ENCODE data around the gene PFDN2. TPM values are rescaled to one million over a fixed set of nuclear protein-coding genes. Genes with fewer than 3 reads are reported as not detected.
"Not testable (repeated sequence)": the region's sequence is repeated elsewhere in the genome, so short reads cannot be mapped to it uniquely, and the experiment has no call there.

PFDN2 gene
- total RNA-seq, 2 donors from 2014 or later = 92.6 to 122 TPM

DNA sequence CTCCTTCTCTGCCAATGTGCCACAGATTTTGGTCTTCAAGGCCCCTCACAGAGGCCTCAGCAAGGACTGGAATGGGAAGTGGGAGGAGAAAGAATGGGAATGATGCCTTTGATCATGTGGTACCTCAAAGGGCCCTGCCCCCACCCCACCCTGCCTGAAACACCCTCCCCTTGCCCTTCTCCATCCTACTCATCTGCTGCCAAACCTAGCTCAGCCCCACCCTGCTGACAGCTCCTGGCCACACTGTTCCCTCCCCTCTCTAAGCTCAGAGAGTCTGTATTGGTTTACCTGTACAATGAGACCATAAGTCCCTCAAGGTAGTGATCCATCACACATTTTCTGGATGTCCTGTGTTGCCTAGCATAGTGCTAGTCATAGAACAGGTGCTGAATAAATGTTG lies 41.4 kb downstream of the PFDN2 start:
- Mint-ChIP-seq H3K4me3 (no peak overlapping the region), H3K36me3 (no peaks in the 10 kb centered on the region), H3K9me3 (no peaks in the 10 kb centered on the region), H3K27me3 (no peaks in the 10 kb centered on the region), H3K27ac (no peak overlapping the region), H3K4me1 (ENCODE audit: low read depth in 2 of 2) (peaks cover 13 to 21% of the 10 kb centered on the region in 2 donors)
- ATAC-seq (no peak), DNase-seq (ENCODE audit: low spot score) (no peak)

DNA sequence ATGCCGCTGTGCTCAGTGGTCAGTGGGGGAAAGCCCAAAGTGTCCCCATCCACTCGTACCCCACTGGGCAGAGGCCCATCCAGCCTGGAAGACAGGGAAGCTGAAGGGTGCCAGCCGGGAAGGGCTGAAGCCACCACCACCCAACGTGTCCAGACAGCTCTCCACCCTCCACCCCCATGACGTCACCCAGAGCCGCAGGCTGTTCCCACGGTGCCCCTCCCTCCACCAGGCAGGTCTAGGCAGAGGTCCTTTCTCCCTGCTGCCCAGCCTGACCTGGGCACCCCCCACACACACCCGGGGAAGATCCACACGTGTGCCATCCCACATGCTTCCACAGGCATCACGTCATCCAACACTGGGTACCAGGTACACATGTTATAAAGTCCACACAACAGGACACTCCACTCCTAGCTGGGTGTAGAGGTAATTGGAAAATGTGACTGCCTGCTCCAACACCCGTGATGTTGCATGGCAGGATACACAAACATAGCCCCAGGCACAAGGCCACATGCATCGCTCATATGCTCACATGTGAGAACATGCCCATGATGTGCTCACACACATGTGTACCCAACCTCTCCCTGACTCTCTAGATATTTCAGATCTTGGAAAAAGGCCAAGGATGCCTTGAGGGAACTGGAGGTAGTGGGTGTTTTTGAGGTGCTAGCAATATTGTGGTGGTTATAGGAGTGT lies 43.0 kb downstream of the PFDN2 start:
- no peaks in the 10 kb centered on the region for H3K36me3 Mint-ChIP-seq
- no peaks in the 10 kb centered on the region for H3K27me3 Mint-ChIP-seq
- no peak for DNase-seq (ENCODE audit: low spot score)
- no peak for ATAC-seq
- H3K27ac Mint-ChIP-seq = peak overlapping the region in 1 of 2 donors; percentile 17
- peaks cover 28% of the 10 kb centered on the region in 2 donors for H3K4me1 Mint-ChIP-seq (ENCODE audit: low read depth in 2 of 2)
- H3K4me3 Mint-ChIP-seq = no peak overlapping the region
- no peaks in the 10 kb centered on the region for H3K9me3 Mint-ChIP-seq

DNA sequence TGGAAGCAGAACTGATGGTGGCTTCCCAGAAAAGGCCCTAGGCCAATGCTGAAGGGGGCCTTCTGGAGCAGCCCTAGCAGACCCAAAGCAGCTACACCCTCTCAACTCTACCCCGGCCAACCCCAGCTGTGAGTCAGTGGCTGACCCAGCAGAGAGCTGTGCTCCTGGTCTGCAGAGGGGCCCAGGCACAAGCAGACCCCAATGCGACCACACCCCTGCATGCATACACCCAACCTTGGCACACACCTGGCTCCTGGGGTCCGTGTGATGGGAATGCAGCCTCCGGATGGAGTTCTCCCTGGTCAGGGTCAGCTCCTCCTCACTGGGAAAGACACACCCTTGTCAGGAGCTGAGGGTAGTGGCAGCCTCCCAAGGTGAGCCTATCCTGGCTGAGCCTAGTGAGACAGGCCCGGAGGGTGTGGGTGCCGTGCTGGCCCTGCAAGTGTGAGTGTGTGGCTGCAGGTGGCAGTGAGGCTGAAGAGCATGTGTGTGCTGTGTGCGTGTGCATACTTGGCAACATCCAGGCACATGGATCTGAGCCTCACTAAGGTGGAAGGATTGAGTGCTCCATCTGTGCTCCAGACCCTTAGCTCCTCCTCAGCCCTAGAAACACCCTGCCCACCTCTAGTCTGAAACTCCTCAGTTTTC lies 44.2 kb downstream of the PFDN2 start:
- ATAC-seq (no peak), DNase-seq (ENCODE audit: low spot score) (no peak)
- H3K27me3 Mint-ChIP-seq = no peaks in the 10 kb centered on the region
- peak overlapping the region in 1 of 2 donors; percentile 17 for H3K27ac Mint-ChIP-seq
- peaks cover 32 to 37% of the 10 kb centered on the region in 2 donors for H3K4me1 Mint-ChIP-seq (ENCODE audit: low read depth in 2 of 2)
- H3K4me3 Mint-ChIP-seq = no peak overlapping the region
- H3K36me3 Mint-ChIP-seq = no peaks in the 10 kb centered on the region
- H3K9me3 Mint-ChIP-seq = no peaks in the 10 kb centered on the region

DNA sequence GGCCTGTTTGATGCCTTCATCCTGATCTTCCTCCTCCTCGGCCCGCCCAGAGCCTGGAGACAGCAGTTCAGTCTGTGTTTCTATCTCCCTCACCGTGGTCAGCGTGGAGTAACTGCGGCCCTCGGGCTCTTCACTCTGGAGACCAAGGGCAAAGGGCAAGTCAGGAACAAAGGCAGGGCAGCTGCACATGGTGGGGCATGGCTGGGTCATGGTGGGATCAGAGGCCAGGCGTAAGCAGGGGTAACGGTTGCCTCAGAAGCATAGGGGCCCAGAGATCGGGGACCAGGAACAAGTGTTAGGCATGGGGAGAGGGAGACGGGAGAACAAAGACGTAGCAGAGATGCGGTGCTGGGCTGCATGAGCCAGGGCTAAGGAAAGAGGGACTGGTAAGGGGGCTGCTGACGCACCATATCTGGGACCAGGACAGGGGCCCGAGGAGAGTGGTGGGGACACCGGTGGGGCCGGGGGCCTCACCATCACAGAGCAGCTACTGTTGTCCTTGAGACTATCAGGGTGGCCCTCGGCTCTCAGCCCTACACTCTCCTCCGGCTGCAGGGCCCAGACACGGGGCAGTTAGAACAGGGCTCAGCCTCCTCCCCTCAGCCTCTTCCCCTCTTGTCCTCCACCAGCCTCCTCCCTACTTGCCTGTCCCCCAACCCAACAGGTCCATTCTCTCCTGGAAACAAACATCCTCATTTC lies 44.9 kb downstream of the PFDN2 start:
- no peaks in the 10 kb centered on the region for H3K27me3 Mint-ChIP-seq
- H3K4me1 Mint-ChIP-seq (ENCODE audit: low read depth in 2 of 2) = peaks cover 39 to 44% of the 10 kb centered on the region in 2 donors
- no peak for ATAC-seq
- H3K27ac Mint-ChIP-seq = peak overlapping the region; percentile 56 to 84
- no peak overlapping the region for H3K4me3 Mint-ChIP-seq
- no peak for DNase-seq (ENCODE audit: low spot score)
- H3K9me3 Mint-ChIP-seq = no peaks in the 10 kb centered on the region
- no peaks in the 10 kb centered on the region for H3K36me3 Mint-ChIP-seq

DNA sequence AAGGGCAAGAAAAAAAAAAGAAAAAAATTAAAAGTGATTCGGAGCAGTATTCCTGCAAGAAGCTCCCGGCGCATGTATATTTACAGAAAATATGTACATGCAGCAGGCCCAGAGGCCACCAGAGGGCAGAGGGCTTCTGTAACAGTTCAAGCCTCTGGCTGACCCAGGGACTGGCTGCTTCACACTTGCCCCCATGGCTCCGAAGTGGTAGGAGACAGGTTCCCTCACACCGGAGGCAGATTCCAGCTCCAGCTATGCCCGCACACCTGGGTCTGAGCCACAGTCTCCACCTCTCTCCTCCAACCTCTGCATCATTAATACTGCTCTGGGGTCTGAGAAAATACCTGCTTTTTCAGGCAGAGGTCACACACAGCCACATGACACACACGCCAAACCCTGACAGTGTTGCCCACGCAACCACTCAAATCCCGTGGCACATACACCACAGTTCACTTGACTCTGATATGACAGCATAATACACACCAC lies 45.9 kb downstream of the PFDN2 start:
- DNase-seq (ENCODE audit: low spot score) = no peak
- no peaks in the 10 kb centered on the region for H3K27me3 Mint-ChIP-seq
- H3K4me3 Mint-ChIP-seq = peak overlapping the region; percentile 70
- peaks cover 49 to 53% of the 10 kb centered on the region in 2 donors for H3K4me1 Mint-ChIP-seq (ENCODE audit: low read depth in 2 of 2)
- peaks cover 3% of the 10 kb centered on the region for H3K36me3 Mint-ChIP-seq
- ATAC-seq = no peak
- peak overlapping the region; percentile 84 to 91 for H3K27ac Mint-ChIP-seq
- no peaks in the 10 kb centered on the region for H3K9me3 Mint-ChIP-seq

DNA sequence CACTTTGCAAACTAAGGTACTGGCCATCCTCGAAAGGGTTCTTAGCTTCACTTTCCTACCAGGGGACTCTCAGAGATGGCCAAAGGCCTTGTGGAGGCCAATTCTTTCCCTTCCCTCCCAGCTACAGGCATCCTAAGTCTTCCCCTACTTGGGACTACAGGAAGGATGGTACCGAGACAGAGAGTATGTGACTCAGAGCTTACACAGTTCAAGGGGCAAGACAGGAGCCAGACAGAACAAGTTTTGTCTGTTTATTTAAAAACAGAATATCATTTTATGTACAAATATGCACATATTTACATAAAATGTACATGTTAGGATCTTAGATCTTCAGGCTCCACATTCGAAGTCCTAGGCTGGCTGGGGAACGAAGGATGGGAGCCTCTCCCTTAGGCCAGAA lies 47.1 kb downstream of the PFDN2 start:
- Mint-ChIP-seq H3K27me3 (no peaks in the 10 kb centered on the region), H3K4me3 (peak overlapping the region; percentile 95), H3K9me3 (no peaks in the 10 kb centered on the region), H3K36me3 (peaks cover 9% of the 10 kb centered on the region), H3K4me1 (ENCODE audit: low read depth in 2 of 2) (peaks cover 58% of the 10 kb centered on the region in 2 donors), H3K27ac (peak overlapping the region; percentile 84 to 91)
- ATAC-seq (no peak), DNase-seq (ENCODE audit: low spot score) (no peak)

DNA sequence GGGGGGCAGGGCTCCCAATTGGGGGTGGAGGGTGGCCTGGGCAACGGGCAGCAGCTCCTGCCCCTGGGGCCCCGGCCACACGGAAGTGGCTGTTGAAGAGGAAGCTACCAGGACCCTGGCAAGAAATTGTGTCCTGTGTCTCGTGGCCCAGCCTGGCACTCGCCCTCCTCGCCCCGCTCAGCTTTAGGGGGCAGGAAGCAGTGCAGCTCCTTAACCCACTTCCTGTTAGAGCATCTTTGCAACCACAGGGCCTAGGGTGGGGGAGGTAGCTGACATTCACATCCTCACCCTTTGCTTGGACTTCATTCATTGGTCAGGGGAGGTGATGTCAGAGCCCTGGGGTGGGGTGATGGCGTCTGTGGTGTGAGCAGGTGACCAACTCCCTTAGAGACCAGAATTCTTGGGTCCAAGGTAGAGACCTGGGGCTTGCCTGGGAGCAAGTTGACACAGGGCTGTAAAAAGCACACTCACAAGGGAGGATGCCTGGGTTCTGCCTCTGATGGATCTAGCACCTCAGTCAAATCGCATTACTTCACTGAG lies 48.0 kb downstream of the PFDN2 start, which contains the start of gene ARHGAP30:
ARHGAP30 (minus strand) TSS at position 161 of the 540 bp plus-strand sequence. CDS start 267 bp downstream, outside the sequence.
- DNase-seq (ENCODE audit: low spot score) (peak; percentile 95), ATAC-seq (peak; percentile 92)
- H3K4me1 Mint-ChIP-seq (ENCODE audit: low read depth in 2 of 2) = peaks cover 56 to 59% of the 10 kb centered on the region in 2 donors
- peaks cover 9% of the 10 kb centered on the region for H3K36me3 Mint-ChIP-seq
- no peaks in the 10 kb centered on the region for H3K9me3 Mint-ChIP-seq
- peak within 1 kb of the TSS; percentile 95 for H3K4me3 Mint-ChIP-seq
- peak within 1 kb of the TSS; percentile 84 to 91 for H3K27ac Mint-ChIP-seq
- no peaks in the 10 kb centered on the region for H3K27me3 Mint-ChIP-seq

DNA sequence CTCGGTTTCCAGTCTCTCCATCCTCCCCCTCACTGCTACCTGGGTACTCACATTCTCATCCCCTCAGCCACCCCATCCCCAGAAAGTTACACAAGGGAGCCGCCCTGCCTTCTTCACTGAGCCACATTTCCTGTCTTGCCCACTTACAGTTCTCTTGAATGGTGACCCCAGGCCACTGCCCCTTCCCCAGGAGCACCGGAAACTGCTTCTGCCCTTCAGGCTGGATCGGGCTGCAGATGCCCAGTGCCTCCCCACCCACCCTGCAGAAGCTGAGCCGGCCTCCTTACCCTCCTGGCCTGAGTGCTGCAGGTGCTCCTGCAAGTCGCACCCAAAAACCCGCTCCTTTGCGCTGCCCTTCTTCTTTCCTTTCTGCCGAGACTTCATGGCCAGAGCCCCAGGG lies 48.6 kb downstream of the PFDN2 start:
- H3K36me3 Mint-ChIP-seq = peaks cover 15% of the 10 kb centered on the region

DNA sequence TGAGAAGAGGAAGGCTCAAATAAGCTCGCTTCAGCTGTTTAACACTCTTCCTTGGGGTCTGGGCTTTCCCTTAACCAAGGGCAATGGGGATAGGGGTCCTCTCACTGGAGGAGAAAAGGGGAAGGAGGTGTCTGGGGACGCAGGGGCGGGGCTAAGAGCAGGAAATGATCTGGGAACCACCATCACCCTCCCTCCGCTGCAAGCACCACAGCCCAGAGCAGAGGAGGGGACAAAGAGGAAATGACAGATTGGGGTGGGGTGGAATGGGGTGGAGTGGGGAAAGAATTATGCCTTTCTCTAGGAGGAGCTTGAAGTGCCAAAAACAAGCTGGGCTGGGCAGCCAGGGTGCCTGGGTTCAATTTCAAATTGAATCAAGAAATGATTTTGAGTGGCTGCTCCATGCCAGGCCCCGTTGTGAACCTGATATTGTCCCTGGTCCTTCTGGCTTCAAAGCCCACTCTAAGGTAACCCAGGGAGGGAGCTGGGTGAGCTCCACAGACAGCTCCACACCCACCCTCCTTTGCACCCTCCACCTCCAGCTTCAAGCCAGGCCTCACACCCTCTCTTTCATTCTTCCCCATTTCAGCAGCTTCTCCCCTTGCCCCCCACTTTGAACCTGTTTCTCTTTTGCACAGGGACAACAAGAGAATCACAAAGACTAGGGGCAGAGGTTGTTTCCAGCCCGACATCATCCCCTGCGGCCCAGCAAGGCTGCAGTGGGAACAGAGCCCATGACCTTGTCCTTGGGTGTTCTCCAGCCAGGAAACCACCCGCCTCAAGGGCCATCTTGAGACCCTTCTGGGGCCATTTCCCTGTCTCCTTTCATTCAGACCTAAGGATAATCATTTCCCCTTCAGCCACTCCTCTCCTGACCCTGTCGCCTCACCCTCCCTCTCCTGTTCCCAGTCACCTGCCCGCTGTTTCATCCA lies 49.3 kb downstream of the PFDN2 start:
- peak overlapping the region; percentile 95 for H3K4me3 Mint-ChIP-seq
- DNase-seq (ENCODE audit: low spot score) = peak; percentile 90
- no peaks in the 10 kb centered on the region for H3K27me3 Mint-ChIP-seq
- no peaks in the 10 kb centered on the region for H3K9me3 Mint-ChIP-seq
- peaks cover 63 to 65% of the 10 kb centered on the region in 2 donors for H3K4me1 Mint-ChIP-seq (ENCODE audit: low read depth in 2 of 2)
- peak overlapping the region; percentile 84 to 91 for H3K27ac Mint-ChIP-seq
- H3K36me3 Mint-ChIP-seq = peaks cover 19% of the 10 kb centered on the region
- ATAC-seq = peak; percentile 81 to 87

More for the DNA sequence above, 48.6 kb downstream of the PFDN2 start:
- ATAC-seq = peak; percentile 0 to 11
- no peaks in the 10 kb centered on the region for H3K9me3 Mint-ChIP-seq
- peak overlapping the region; percentile 84 to 91 for H3K27ac Mint-ChIP-seq
- peak overlapping the region; percentile 95 for H3K4me3 Mint-ChIP-seq
- H3K27me3 Mint-ChIP-seq = no peaks in the 10 kb centered on the region
- no peak for DNase-seq (ENCODE audit: low spot score)
- H3K4me1 Mint-ChIP-seq (ENCODE audit: low read depth in 2 of 2) = peaks cover 57 to 61% of the 10 kb centered on the region in 2 donors

DNA sequence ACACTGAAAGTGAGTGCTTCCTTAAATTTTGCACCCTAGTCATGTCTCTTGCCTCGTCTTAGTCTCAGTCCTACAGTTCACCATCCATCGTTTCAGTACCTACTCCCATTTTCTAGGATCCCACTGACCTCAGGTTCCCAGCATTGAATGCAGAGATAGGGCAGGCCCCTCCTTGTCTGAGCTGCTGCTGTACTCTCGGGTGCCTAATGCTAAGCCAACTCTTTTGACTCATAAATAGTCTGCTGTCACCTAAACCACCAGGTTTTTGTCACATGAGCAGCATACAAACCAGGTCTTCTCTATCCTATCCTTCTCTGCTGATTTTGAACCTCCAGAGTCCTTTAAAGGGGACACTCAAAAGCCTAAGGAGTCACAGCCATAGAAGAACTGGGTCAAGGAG lies 51.1 kb downstream of the PFDN2 start:
- peak overlapping the region; percentile 84 to 91 for H3K27ac Mint-ChIP-seq
- no peak for DNase-seq (ENCODE audit: low spot score)

DNA sequence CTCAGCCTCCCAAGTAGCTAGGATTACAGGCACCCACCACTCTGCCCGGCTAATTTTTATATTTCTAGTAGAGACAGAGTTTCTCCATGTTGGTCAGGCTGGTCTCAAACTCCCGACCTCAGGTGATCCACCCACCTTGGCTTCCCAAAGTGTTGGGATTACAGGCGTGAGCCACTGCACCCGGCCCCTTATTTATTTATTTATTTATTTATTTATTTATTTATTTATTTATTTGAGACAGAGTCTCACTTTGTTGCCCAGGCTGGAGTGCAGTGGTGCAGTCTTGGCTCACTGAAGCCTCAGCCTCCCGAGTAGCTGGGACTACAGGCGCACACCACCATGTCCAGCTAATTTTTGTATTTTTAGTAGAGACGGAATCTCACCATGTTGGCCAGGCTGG lies 52.2 kb downstream of the PFDN2 start:
- Mint-ChIP-seq H3K4me3 (peak overlapping the region; percentile 95), H3K36me3 (peaks cover 19% of the 10 kb centered on the region), H3K4me1 (ENCODE audit: low read depth in 2 of 2) (peaks cover 61 to 66% of the 10 kb centered on the region in 2 donors), H3K27ac (peak overlapping the region in 1 of 2 donors; percentile 91)
- not testable (repeated sequence) for DNase-seq (ENCODE audit: low spot score); ATAC-seq; H3K9me3 Mint-ChIP-seq; H3K27me3 Mint-ChIP-seq

More for the DNA sequence above, 51.1 kb downstream of the PFDN2 start:
- Mint-ChIP-seq H3K27me3 (no peaks in the 10 kb centered on the region), H3K4me1 (ENCODE audit: low read depth in 2 of 2) (peaks cover 61 to 75% of the 10 kb centered on the region in 2 donors), H3K36me3 (peaks cover 19% of the 10 kb centered on the region), H3K9me3 (no peaks in the 10 kb centered on the region), H3K4me3 (peak overlapping the region; percentile 95)
- no peak for ATAC-seq

DNA sequence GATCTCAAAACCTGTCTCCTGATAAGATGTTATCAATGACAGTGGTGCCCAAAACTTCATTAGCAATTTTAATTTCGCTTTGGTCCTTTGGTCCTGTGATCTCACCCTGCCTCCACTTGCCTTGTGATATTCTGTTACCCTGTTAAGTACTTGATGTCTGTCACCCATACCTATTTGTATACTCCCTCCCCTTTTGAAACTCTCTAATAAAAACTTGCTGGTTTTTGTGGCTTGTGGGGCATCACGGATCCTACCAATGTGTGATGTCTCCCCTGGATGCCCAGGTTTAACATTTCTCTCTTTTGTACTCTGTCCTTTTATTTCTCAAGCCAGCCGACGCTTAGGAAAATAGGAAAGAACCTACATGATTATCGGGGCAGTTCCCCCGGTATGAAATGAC lies 53.9 kb downstream of the PFDN2 start:
- H3K9me3 Mint-ChIP-seq; ATAC-seq; H3K27me3 Mint-ChIP-seq; DNase-seq (ENCODE audit: low spot score): not testable (repeated sequence)
- Mint-ChIP-seq H3K4me3 (peak overlapping the region; percentile 92), H3K27ac (peak overlapping the region; percentile 87 to 91), H3K36me3 (peaks cover 19% of the 10 kb centered on the region), H3K4me1 (ENCODE audit: low read depth in 2 of 2) (peaks cover 59 to 73% of the 10 kb centered on the region in 2 donors)
